Measurements from ENCODE around the gene OCIAD2.

DNA sequence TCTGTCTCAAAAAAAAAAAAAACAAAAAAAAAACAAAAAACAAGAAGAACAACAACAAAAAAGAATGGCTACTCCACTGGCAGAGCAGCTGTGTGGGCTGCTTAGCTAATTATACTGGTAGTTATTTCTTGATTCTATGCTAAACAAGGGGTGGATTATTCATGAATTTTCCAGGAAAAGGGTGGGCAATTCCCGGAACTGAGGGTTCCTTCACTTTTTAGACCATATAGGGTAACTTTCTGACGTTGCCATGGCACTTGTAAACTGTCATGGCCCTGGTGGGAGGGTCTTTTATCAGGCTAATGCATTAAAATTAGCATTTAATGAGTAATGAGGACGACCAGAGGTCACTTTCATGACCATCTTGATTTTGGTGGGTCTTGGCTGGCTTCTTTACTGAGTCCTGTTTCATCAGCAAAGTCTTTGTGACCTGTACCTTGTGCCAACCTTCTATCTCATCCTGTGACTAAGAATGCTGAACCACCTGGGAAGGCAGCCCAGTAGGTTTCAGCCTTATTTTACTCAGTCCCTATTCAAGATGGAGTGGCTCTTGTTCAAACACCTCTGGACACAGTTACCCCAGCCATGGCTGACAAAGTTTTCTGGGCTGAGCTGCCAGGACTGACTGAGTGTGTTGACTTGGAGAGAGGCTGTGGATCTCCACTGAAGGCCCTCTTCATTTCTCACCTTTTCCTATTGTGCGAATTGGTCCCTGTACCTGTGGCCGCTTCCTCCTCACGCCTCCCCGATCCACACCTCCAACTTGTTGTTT is 1.3 kb upstream of the OCIAD2 start:
- TF ChIP-seq, protein P1, sequence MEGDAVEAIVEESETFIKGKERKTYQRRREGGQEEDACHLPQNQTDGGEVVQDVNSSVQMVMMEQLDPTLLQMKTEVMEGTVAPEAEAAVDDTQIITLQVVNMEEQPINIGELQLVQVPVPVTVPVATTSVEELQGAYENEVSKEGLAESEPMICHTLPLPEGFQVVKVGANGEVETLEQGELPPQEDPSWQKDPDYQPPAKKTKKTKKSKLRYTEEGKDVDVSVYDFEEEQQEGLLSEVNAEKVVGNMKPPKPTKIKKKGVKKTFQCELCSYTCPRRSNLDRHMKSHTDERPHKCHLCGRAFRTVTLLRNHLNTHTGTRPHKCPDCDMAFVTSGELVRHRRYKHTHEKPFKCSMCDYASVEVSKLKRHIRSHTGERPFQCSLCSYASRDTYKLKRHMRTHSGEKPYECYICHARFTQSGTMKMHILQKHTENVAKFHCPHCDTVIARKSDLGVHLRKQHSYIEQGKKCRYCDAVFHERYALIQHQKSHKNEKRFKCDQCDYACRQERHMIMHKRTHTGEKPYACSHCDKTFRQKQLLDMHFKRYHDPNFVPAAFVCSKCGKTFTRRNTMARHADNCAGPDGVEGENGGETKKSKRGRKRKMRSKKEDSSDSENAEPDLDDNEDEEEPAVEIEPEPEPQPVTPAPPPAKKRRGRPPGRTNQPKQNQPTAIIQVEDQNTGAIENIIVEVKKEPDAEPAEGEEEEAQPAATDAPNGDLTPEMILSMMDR (conservative IDR thresholded peaks at IDR 0.05; ENCODE audit: low read depth, low read length), result no peak
- no peak for TF ChIP-seq EZH2 (IDR thresholded peaks at IDR 0.05; ENCODE audit: borderline replicate concordance, low read depth, low read length, poor library complexity, severe bottlenecking)
